Colonic mucosa (tissue), 4 donors: ENCODE data around the gene TNFSF15. TPM values are rescaled to one million over a fixed set of nuclear protein-coding genes. Genes with fewer than 3 reads are reported as not detected.

Experiments used
- DNase-seq: peaks from one replicate; pipeline ENCODE4 v3.0.0-alpha.2; 2020
- H3K27ac ChIP-seq: fragments of 200-600 bp; one replicate; pipeline ENCODE4 v1.8.0; 2021
- H3K27me3 ChIP-seq: fragments of 200-600 bp; one replicate; pipeline ENCODE4 v1.8.0; 2021
- H3K36me3 ChIP-seq: fragments of 200-600 bp; one replicate; pipeline ENCODE4 v1.8.0; 2021
- H3K4me1 ChIP-seq: fragments of 200-600 bp; one replicate; pipeline ENCODE4 v1.8.0; 2021; ENCODE audit warnings: mild to moderate bottlenecking
- H3K4me3 ChIP-seq: fragments of 200-600 bp; one replicate; pipeline ENCODE4 v1.8.0; 2021
- H3K9ac ChIP-seq, 2 donors: one replicate each; pipeline ENCODE4 v1.7.0; 2013; ENCODE audit warnings: control low read depth in 2 of 2, low read depth in 2 of 2, low read length in 2 of 2
- H3K9me3 ChIP-seq: fragments of 200-600 bp; one replicate; pipeline ENCODE4 v1.8.0; 2021
- intact Hi-C: fragments of 100-400 bp; cut with DNase I; formaldehyde crosslinking; loops from one replicate; pipeline ENCODE4 v1.14.1; 2022
- total RNA-seq, 2 donors: library from RNA; stranded (reverse); fragmentation: NEBNext Ultra II Directional in 1 of 2; extraction: Animal tissue kit (Norgen Biotek cat#: 25700) in 1 of 2; gene quantifications; one replicate each; pipeline ENCODE4 v1.2.1, GENCODE V29; 2021
- TF ChIP-seq, protein P1 (sequence below): fragments of 200-600 bp; IDR thresholded peaks from one replicate; pipeline ENCODE4 v1.8.0; 2022; ENCODE audit warnings: antibody characterized with exemption, mild to moderate bottlenecking
- donor health status: healthy.
- donor health status: DM: no; HTN: no; CAD: no.
- donor health status: DM: no; HTN: no; CAD: no.

TNFSF15 gene
- total RNA-seq, 2 donors from 2014 or later = 0.84 to 2.9 TPM

DNA sequence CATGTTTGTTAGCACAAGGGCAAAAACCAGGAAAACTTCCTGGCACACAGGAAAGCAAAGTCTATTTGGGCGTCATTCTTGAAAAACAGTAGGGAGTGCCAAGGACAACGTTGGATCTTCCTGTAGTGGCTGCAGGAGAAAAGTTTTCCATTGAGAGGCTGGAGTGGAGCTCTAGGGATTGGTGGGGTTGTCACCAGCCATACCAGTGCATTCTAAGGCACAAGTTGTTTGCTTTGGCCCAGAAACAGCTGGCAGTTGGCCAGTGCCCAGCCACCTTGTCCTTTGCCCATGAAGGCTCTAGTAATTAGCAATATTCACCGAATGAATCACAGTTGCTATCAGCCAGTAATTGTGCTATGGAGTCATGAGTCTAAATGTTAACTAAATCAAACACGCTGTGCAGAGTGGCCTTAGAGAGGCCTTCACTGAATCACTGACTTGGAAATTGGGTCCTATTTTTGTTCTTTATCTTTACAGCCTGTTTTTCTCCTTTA, 26.4 kb downstream of the TNFSF15 start:
- Histone ChIP-seq H3K9ac (no peak overlapping the region), H3K4me1 (no peaks in the 10 kb centered on the region), H3K27me3 (no peaks in the 10 kb centered on the region), H3K36me3 (no peaks in the 10 kb centered on the region), H3K4me3 (no peak overlapping the region), H3K27ac (peak overlapping the region; percentile 39), H3K9me3 (no peaks in the 10 kb centered on the region)
- DNase-seq = peak; percentile 95
- intact Hi-C loops = no loop called here
- TF ChIP-seq, protein P1, sequence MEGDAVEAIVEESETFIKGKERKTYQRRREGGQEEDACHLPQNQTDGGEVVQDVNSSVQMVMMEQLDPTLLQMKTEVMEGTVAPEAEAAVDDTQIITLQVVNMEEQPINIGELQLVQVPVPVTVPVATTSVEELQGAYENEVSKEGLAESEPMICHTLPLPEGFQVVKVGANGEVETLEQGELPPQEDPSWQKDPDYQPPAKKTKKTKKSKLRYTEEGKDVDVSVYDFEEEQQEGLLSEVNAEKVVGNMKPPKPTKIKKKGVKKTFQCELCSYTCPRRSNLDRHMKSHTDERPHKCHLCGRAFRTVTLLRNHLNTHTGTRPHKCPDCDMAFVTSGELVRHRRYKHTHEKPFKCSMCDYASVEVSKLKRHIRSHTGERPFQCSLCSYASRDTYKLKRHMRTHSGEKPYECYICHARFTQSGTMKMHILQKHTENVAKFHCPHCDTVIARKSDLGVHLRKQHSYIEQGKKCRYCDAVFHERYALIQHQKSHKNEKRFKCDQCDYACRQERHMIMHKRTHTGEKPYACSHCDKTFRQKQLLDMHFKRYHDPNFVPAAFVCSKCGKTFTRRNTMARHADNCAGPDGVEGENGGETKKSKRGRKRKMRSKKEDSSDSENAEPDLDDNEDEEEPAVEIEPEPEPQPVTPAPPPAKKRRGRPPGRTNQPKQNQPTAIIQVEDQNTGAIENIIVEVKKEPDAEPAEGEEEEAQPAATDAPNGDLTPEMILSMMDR = no peak

GRCh38 chr9:114777821-114778609, 27.8 kb downstream of the TNFSF15 start:
- Histone ChIP-seq H3K4me3 (no peak overlapping the region), H3K9me3 (no peaks in the 10 kb centered on the region), H3K36me3 (no peaks in the 10 kb centered on the region), H3K4me1 (no peaks in the 10 kb centered on the region), H3K27ac (no peak overlapping the region), H3K27me3 (no peaks in the 10 kb centered on the region), H3K9ac (no peak overlapping the region)
- intact Hi-C loops = no loop called here
- DNase-seq = no peak
- TF ChIP-seq, protein P1 = no peak

DNA sequence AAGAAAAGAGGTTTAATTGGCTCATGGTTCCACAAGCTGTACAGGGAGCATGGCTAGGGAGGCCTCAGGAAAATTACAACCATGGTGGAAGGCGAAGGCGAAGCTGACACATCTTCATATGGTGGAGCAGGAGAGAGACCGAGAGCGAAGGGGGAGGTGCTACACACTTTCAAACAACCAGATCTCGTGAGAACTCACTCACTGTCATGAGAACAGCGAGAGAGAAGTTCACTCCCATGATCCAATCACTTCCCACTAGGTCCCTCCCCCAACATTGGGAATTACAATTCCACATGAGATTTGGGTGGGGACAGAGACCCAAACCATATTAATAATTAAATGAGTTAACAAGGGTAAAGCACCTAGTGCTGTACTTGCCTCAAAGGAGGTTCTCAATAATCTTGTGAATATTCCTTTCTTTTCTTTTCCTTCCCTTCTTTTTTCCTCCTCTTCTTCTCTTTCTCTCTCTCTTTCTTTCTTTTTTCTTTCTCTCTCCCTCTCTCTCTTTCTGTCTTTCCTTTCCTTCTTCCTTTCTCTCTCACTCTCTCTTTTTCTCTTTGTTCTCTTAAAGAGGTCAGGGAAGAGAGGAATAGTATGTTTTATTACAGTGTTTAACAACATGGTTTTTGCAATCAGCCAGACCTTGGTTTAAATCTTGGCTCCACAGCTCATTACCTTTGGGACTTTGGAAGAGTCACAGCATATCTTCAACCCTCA, 29.0 kb downstream of the TNFSF15 start:
- Histone ChIP-seq H3K27ac (no peak overlapping the region), H3K9ac (no peak overlapping the region), H3K9me3 (no peaks in the 10 kb centered on the region), H3K4me1 (no peaks in the 10 kb centered on the region), H3K4me3 (no peak overlapping the region), H3K36me3 (no peaks in the 10 kb centered on the region), H3K27me3 (no peaks in the 10 kb centered on the region)
- DNase-seq = no peak
- intact Hi-C loops = no loop called here
- TF ChIP-seq, protein P1 = no peak

DNA sequence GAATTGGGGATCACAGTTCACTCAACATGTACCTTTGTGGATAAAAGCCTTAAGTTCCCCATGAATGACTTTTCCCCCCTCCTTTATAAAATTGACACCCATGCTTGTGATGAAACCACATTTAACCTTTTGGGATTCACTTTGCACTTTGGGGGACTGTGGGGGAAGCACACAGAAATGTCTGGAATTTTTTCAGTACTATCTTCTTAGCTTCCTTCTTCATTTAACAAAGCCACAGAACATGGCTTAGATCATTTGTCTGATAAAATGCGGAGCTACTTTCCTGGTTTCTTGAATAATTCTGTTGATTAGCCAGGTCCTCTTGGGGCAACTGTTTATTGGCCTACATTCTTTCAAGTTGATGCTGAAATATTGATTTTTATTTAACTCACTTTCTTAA, 29.9 kb downstream of the TNFSF15 start:
- intact Hi-C loops = no loop called here
- TF ChIP-seq, protein P1 = no peak
- H3K36me3 ChIP-seq = no peaks in the 10 kb centered on the region
- H3K4me1 ChIP-seq = no peaks in the 10 kb centered on the region
- H3K27ac ChIP-seq = no peak overlapping the region
- no peak overlapping the region for H3K9ac ChIP-seq
- H3K9me3 ChIP-seq = no peaks in the 10 kb centered on the region
- no peak for DNase-seq
- no peak overlapping the region for H3K4me3 ChIP-seq
- no peaks in the 10 kb centered on the region for H3K27me3 ChIP-seq

DNA sequence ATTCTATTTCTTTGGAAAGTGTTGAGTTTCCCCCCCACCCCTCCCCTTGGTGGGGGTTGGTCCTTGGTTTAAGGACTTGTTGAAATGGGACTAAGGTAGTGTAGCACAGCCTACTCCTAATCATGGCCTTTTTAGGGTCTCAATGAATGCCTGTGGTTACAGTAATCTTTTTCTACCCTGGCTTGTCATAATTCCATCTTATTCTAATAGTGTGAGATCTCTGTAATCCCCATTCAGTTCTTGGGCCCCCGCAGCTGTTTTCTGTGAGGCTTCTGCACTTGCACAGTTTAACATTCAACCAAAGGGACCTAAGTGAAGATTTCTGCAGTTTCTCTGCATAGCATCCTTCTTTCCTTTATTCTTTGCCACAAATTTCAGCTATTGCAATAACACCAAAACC, 30.7 kb downstream of the TNFSF15 start:
- Histone ChIP-seq H3K4me3 (no peak overlapping the region), H3K27me3 (no peaks in the 10 kb centered on the region), H3K9ac (no peak overlapping the region), H3K4me1 (no peaks in the 10 kb centered on the region), H3K9me3 (no peaks in the 10 kb centered on the region), H3K27ac (no peak overlapping the region), H3K36me3 (no peaks in the 10 kb centered on the region)
- TF ChIP-seq, protein P1 = no peak
- intact Hi-C loops = no loop called here
- DNase-seq = no peak
